ENCODE results near the gene TMEM59.

DNA sequence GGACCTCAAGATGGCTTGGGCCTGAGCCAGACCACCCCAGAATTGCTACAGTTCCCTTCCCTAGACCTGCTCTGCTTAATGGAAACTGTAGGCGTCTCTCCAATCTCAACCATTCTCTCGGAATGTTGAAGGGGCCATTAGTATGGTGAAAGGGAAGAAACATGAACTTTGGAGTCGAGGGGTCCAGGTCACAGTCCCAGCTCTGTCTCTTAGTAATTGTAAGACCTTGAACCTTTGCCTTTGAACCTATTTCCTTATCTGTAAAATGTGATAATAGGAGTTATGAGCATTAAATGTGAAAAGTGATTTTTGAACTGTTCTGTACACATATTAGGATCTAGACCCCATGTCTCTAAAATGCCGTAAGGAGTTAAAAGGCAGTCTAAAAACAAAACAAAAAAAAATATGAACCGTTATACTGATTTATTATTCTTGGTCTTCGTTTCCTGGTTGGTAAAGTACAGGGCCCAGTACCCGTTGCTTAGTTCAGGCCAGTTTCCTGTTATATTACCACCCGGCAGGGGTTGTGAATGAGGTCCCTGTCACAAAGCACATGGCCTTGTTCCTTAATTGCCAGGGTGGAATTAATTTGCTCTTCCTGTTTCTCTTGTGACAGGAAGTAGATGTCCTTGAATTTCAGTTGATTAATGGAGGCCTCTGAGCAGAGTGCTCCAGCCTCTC is 42.7 kb upstream of the TMEM59 start:
- TF ChIP-seq, protein P1, sequence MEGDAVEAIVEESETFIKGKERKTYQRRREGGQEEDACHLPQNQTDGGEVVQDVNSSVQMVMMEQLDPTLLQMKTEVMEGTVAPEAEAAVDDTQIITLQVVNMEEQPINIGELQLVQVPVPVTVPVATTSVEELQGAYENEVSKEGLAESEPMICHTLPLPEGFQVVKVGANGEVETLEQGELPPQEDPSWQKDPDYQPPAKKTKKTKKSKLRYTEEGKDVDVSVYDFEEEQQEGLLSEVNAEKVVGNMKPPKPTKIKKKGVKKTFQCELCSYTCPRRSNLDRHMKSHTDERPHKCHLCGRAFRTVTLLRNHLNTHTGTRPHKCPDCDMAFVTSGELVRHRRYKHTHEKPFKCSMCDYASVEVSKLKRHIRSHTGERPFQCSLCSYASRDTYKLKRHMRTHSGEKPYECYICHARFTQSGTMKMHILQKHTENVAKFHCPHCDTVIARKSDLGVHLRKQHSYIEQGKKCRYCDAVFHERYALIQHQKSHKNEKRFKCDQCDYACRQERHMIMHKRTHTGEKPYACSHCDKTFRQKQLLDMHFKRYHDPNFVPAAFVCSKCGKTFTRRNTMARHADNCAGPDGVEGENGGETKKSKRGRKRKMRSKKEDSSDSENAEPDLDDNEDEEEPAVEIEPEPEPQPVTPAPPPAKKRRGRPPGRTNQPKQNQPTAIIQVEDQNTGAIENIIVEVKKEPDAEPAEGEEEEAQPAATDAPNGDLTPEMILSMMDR (optimal IDR thresholded peaks at IDR 0.05 in 1 of 3, IDR thresholded peaks at IDR 0.05 in 1 of 3, conservative IDR thresholded peaks at IDR 0.05 in 1 of 3; ENCODE audit: extremely low read depth in 1 of 3, insufficient read depth in 2 of 3, low read length in 3 of 3) = no peak
- TF ChIP-seq EZH2 (IDR thresholded peaks at IDR 0.05; ENCODE audit: low read length) = no peak

Data from keratinocyte (primary cell).